Thyroid gland (tissue), 4 donors: ENCODE data around the gene THAP4.

ENCODE experiments used
- CTCF ChIP-seq, 6 experiments: fragments of 200-600 bp in 3 of 6; fragments of 450-650 bp in 3 of 6; sonication (generic) in 3 of 6; IDR thresholded peaks; one replicate each; pipeline ENCODE4 v1.5.1; 2016 to 2019; ENCODE audit warnings: antibody characterized with exemption in 6 of 6, mild to moderate bottlenecking in 2 of 6, inconsistent platforms in 1 of 6, moderate library complexity in 1 of 6
- POLR2A ChIP-seq, 2 donors: fragments of 450-650 bp; IDR thresholded peaks; one replicate each; pipeline ENCODE4 v1.6.1; 2017; ENCODE audit warnings: antibody characterized with exemption in 2 of 2, mild to moderate bottlenecking in 2 of 2, moderate library complexity in 1 of 2

- TF ChIP-seq CTCF (IDR thresholded peaks at IDR 0.05), result no peak
- no peak for TF ChIP-seq POLR2A (IDR thresholded peaks at IDR 0.05)
Observed at GRCh38 chr2:241545106-241545505, 91.9 kb downstream of the THAP4 start.
